Measurements from ENCODE around the gene CLCN1.

GRCh38 chr7:143289421-143289820 lies 26.5 kb upstream of the CLCN1 start:
- no peak for TF ChIP-seq CTCF (IDR thresholded peaks at IDR 0.05)
- no peak for TF ChIP-seq POLR2A (IDR thresholded peaks at IDR 0.05)
- no peak for TF ChIP-seq POLR2AphosphoS5 (IDR thresholded peaks at IDR 0.05)
- no peak for TF ChIP-seq EP300 (IDR thresholded peaks at IDR 0.05)

All from suprapubic skin (tissue), 4 donors.